ENCODE results near the gene CDH12.

DNA sequence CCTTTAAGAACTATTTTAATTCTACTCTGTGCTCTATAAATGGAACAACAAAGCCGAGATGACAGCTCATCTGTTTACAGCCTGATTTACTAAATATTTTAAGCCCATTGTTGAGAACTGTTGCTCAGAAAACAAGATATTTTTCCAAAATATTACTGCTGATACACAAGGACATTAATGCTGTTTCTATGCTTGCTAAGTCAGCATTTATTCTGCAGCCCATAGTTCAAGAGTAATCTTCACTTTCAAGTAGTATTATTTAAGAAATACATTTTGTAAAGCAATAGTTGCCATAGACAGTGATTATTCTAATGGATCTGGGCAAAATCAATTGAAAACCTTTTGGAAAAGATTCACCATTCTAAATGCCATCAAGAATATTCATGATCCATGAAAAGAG, 208.3 kb downstream of the CDH12 start:
- no peak for TF ChIP-seq POLR2A (IDR thresholded peaks at IDR 0.05; ENCODE audit: low read depth, low read length)
- no peak for TF ChIP-seq TAF1 (IDR thresholded peaks at IDR 0.05; ENCODE audit: low read depth, low read length)

All from GM12891 (cell line).